Lower leg skin (tissue), 4 donors: ENCODE data around the gene MROH2B. TPM values are rescaled to one million over a fixed set of nuclear protein-coding genes. Genes with fewer than 3 reads are reported as not detected.

Experiments used
- DNase-seq, 2 donors: peaks; one replicate each; pipeline ENCODE4 v3.0.0-alpha.2; 2019; ENCODE audit warnings: low spot score in 2 of 2
- H3K4me3 ChIP-seq: fragments of 200-600 bp; sonication (generic); 2 replicates; pipeline ENCODE4 v1.5.1; 2017; ENCODE audit warnings: mild to moderate bottlenecking, low read depth; ENCODE audit not compliant: poor library complexity, severe bottlenecking
- POLR2A ChIP-seq, 2 donors: fragments of 450-650 bp; IDR thresholded peaks; one replicate each; pipeline ENCODE4 v1.6.1; 2016 to 2017; ENCODE audit warnings: antibody characterized with exemption in 2 of 2, mild to moderate bottlenecking in 1 of 2, moderate library complexity in 1 of 2
- WGBS, 2 donors: methylation state at CpG; one replicate each; pipeline ENCODE4 v1.1.5; 2018; 5-methylcytosine and 5-hydroxymethylcytosine counted together
- intact Hi-C: fragments of 100-400 bp; cut with DNase I; formaldehyde crosslinking; loops from one replicate; pipeline ENCODE4 v1.15.0; 2023; ENCODE audit warnings: low total_unique reads
- total RNA-seq, 4 donors: library from RNA; depleted of rRNA; stranded (reverse); fragments of >200 nt; gene quantifications; one replicate each; pipeline ENCODE4 v1.1.0, GENCODE V29; 2016
- TF ChIP-seq, protein P1 (sequence below), 3 donors: fragments of 450-650 bp; IDR thresholded peaks; one replicate each; pipeline ENCODE4 v1.5.1; 2016; ENCODE audit warnings: antibody characterized with exemption in 3 of 3, mild to moderate bottlenecking in 3 of 3, moderate library complexity in 2 of 3

MROH2B gene
- not detected for total RNA-seq

GRCh38 chr5:41071242-41071641 is at the start of gene MROH2B:
Gene MROH2B (minus strand): TSS chr5:41071342. CDS start chr5:41070852, 490 bp downstream.
- no peak for TF ChIP-seq POLR2A (IDR thresholded peaks at IDR 0.05)
- TF ChIP-seq, protein P1, sequence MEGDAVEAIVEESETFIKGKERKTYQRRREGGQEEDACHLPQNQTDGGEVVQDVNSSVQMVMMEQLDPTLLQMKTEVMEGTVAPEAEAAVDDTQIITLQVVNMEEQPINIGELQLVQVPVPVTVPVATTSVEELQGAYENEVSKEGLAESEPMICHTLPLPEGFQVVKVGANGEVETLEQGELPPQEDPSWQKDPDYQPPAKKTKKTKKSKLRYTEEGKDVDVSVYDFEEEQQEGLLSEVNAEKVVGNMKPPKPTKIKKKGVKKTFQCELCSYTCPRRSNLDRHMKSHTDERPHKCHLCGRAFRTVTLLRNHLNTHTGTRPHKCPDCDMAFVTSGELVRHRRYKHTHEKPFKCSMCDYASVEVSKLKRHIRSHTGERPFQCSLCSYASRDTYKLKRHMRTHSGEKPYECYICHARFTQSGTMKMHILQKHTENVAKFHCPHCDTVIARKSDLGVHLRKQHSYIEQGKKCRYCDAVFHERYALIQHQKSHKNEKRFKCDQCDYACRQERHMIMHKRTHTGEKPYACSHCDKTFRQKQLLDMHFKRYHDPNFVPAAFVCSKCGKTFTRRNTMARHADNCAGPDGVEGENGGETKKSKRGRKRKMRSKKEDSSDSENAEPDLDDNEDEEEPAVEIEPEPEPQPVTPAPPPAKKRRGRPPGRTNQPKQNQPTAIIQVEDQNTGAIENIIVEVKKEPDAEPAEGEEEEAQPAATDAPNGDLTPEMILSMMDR (IDR thresholded peaks at IDR 0.05), result no peak
- no peak for DNase-seq
- WGBS, 2 donors, result 70 to 80% methylated on average over 1 of the region's 1 CpG
- intact Hi-C loops, result no loop called here
- H3K4me3 ChIP-seq, result no peak within 1 kb of the TSS

DNA sequence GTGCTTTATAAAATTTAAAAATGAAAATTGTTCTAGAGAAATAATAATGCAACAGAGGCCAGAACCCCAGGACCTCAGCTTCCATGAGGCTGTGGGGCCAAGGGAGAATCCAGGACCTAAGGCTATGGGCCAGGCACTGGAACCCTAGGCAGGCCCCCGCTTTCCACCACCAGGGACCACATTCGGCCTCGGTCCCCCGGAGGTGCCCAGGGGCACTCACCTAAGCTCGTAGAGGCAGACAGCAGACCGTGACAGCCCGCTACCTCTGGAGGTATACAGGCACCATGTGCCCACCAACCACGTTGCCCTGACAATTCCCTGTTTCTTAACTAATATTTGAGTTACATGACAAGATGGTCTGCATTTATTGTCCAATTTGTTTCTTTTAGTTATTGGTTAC is 49.5 kb upstream of the MROH2B start:
- DNase-seq, result no peak
- intact Hi-C loops, result no loop called here
- WGBS, 2 donors, result 93 to 95% methylated on average over 8 of the region's 8 CpGs
- TF ChIP-seq, protein P1 (IDR thresholded peaks at IDR 0.05), result no peak
- no peak for TF ChIP-seq POLR2A (IDR thresholded peaks at IDR 0.05)
- no peak overlapping the region for H3K4me3 ChIP-seq

DNA sequence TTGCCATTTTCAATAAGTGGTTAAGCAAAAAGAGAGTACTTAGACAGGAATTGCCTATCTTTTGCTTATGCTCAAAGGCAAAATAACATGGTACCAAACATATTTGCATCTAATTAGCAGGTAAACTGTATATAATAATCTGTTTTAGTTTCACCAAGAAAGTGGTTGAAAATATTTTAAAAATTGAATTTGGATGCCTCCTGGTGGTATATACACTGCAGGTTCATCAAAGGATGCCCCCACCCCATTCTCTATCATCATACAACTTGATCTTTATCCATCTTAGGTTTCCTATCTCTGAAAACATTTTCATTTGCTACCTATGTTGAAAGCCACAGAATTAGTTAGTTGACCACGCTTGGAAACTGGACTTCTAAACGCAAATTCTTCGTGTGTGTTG is 47.0 kb upstream of the MROH2B start:
- no peak for TF ChIP-seq POLR2A (IDR thresholded peaks at IDR 0.05)
- TF ChIP-seq, protein P1 (IDR thresholded peaks at IDR 0.05), result no peak
- WGBS, 2 donors, result 92 to 97% methylated on average over 3 of the region's 3 CpGs
- DNase-seq, result no peak
- no peak overlapping the region for H3K4me3 ChIP-seq
- intact Hi-C loops, result no loop called here

DNA sequence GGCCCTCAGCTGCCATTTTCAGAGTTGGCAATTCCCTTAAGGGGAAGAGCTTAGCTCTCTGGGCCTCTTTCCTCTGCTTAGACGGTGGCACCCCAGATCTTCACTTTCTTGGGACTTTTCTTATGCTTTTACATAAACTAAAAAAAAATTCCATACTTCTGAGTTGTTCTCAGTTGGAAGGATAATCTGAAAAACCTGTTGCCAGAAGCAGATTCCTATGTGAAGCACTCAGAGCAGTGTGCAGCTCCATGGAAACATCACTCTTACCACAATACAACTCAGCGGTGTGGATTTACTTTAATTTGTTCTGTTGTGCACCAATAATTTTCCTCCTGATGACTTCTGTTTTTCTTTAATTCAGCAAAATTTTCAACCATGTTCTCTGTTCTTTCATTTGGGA is 44.1 kb upstream of the MROH2B start:
- intact Hi-C loops, result no loop called here
- TF ChIP-seq, protein P1 (IDR thresholded peaks at IDR 0.05), result no peak
- TF ChIP-seq POLR2A (IDR thresholded peaks at IDR 0.05), result no peak
- WGBS, 2 donors, result 51 to 59% methylated on average over 2 of the region's 2 CpGs
- DNase-seq, result no peak
- no peak overlapping the region for H3K4me3 ChIP-seq

DNA sequence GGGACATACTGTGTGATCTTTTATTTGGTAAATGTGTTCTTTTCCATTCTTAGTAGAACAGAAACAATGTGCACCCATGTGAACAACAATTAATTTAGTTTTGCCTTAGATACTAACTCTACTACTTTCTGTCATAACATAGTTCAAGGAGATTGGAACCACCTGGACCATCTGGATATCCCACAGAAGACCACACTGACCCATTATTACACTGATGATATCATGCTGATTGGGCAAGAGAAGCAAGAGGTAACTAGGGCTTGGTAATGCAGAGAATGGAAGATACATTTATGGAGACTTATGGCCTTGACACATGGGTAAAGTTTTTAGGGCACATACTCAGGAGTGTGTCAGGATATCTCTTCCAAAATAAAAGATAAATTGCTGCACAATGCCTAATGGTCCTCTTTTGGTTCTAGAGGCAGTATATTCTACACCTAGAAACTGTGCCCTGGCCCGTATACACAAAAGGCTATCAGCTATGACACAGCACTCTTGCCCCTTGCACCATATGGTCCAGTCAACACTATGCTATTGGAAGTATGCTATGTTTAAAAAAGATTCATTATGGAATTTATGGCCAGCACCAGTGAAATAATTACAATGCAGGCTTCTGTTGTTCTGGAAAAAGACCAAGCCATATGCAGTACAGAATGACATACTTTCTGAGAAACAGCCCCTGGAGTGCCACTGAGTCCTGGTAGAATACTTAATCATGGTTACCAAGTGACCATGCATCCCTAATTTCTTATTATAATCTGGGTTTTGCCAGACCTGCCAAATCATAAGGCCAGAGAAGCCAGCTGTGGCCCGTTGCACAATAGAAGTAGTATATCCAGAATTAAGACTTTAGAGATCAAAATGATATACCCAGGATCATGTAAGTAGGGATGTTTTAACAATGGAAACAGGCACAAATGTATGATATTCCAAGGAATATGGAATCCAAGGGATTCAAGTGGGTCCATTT is 41.6 kb upstream of the MROH2B start:
- intact Hi-C loops, result no loop called here
- H3K4me3 ChIP-seq, result no peak overlapping the region
- WGBS, 2 donors, result 67 to 74% methylated on average over 2 of the region's 2 CpGs
- no peak for TF ChIP-seq POLR2A (IDR thresholded peaks at IDR 0.05)
- TF ChIP-seq, protein P1 (IDR thresholded peaks at IDR 0.05), result no peak
- DNase-seq, result no peak
